Measurements from ENCODE around the gene BCKDHB. TPM values are rescaled to one million over a fixed set of nuclear protein-coding genes. Genes with fewer than 3 reads are reported as not detected.

The BCKDHB gene
- total RNA-seq, 4 donors from 2014 or later = 7.8 to 17.1 (median 11.1) TPM

- DNase-seq (ENCODE audit: low spot score in 2 of 2) = no peak
- TF ChIP-seq CTCF (IDR thresholded peaks at IDR 0.05) (no peak), POLR2A (IDR thresholded peaks at IDR 0.05) (no peak)
- intact Hi-C loops (cut with DNase I; ENCODE audit: low total_unique reads) = no loop called here
- H3K4me3 ChIP-seq (ENCODE audit: low read depth, poor library complexity, severe bottlenecking) = no peak overlapping the region
- 61 to 63% methylated on average over 6 of the region's 6 CpGs for WGBS, 2 donors
Measured at GRCh38 chr6:80335121-80335531, 228.7 kb downstream of the BCKDHB start.

GRCh38 chr6:80336911-80337310 is 230.4 kb downstream of the BCKDHB start:
- no peak for DNase-seq (ENCODE audit: low spot score in 2 of 2)
- 72 to 73% methylated on average over 2 of the region's 2 CpGs for WGBS, 2 donors
- TF ChIP-seq CTCF (IDR thresholded peaks at IDR 0.05) (no peak), POLR2A (IDR thresholded peaks at IDR 0.05) (no peak)
- intact Hi-C loops (cut with DNase I; ENCODE audit: low total_unique reads) = no loop called here
- H3K4me3 ChIP-seq (ENCODE audit: low read depth, poor library complexity, severe bottlenecking) = no peak overlapping the region

GRCh38 chr6:80338201-80338836 is 231.8 kb downstream of the BCKDHB start:
- no peak for DNase-seq (ENCODE audit: low spot score in 2 of 2)
- intact Hi-C loops (cut with DNase I; ENCODE audit: low total_unique reads) = no loop called here
- H3K4me3 ChIP-seq (ENCODE audit: low read depth, poor library complexity, severe bottlenecking) = no peak overlapping the region
- 56 to 68% methylated on average over 12 of the region's 12 CpGs for WGBS, 2 donors
- no peak for TF ChIP-seq POLR2A (IDR thresholded peaks at IDR 0.05)
- TF ChIP-seq CTCF (IDR thresholded peaks at IDR 0.05) = no peak

- TF ChIP-seq POLR2A (IDR thresholded peaks at IDR 0.05) (no peak), CTCF (IDR thresholded peaks at IDR 0.05) (no peak)
- intact Hi-C loops (cut with DNase I; ENCODE audit: low total_unique reads) = no loop called here
- H3K4me3 ChIP-seq (ENCODE audit: low read depth, poor library complexity, severe bottlenecking) = no peak overlapping the region
- no peak for DNase-seq (ENCODE audit: low spot score in 2 of 2)
Measured at GRCh38 chr6:80339421-80339820, 232.9 kb downstream of the BCKDHB start.

- WGBS, 2 donors = 90 to 93% methylated on average over 4 of the region's 4 CpGs
- DNase-seq (ENCODE audit: low spot score in 2 of 2) = no peak
- TF ChIP-seq CTCF (IDR thresholded peaks at IDR 0.05) = no peak
- TF ChIP-seq POLR2A (IDR thresholded peaks at IDR 0.05) = no peak
- H3K4me3 ChIP-seq (ENCODE audit: low read depth, poor library complexity, severe bottlenecking) = no peak overlapping the region
- intact Hi-C loops (cut with DNase I; ENCODE audit: low total_unique reads) = no loop called here
Measured at GRCh38 chr6:80340280-80340679, 233.8 kb downstream of the BCKDHB start.

GRCh38 chr6:80340686-80341085 is 234.2 kb downstream of the BCKDHB start:
- DNase-seq (ENCODE audit: low spot score in 2 of 2) = no peak
- 76 to 84% methylated on average over 5 of the region's 5 CpGs for WGBS, 2 donors
- no peak overlapping the region for H3K4me3 ChIP-seq (ENCODE audit: low read depth, poor library complexity, severe bottlenecking)
- TF ChIP-seq POLR2A (IDR thresholded peaks at IDR 0.05) (no peak), CTCF (IDR thresholded peaks at IDR 0.05) (no peak)
- intact Hi-C loops (cut with DNase I; ENCODE audit: low total_unique reads) = no loop called here

Measured in lower leg skin (tissue), 4 donors.